GM12872 (cell line): ENCODE results near the gene CZIB.

Source experiments
- TF ChIP-seq, protein P1 (sequence below): IDR thresholded peaks from 3 replicates; pipeline ENCODE4 v1.5.1; 2011; ENCODE audit warnings: low read depth, mild to moderate bottlenecking, low read length, moderate library complexity; ENCODE audit not compliant: insufficient read depth

The CZIB gene

DNA sequence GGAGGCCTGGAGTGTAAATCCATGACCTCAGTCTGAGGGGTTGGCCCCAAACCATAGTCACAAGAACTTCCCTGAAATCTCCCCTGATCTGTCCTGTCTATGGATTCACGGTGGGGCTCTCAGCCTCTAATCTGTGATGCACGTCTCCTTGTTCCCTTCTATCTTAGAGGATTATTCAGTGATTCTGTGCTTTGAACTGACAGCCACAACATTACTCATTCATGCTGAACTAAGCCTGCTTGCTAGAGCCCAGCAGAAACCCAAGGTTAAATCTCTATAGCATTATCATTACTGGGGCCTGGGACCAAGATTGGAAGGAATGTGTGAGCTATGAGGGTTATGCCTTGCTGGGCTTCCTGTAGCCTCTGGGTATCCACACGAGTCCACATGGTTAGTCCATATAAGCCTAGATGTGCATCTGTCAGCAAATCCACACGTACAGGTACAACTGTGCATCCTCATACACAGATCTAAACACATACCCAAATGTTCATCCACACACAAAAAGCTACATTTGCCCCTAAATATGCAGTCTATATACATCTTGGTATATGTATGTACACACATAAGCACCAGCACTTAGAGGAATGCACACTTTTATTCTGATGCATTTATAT, 40.3 kb upstream of the CZIB start:
- TF ChIP-seq, protein P1, sequence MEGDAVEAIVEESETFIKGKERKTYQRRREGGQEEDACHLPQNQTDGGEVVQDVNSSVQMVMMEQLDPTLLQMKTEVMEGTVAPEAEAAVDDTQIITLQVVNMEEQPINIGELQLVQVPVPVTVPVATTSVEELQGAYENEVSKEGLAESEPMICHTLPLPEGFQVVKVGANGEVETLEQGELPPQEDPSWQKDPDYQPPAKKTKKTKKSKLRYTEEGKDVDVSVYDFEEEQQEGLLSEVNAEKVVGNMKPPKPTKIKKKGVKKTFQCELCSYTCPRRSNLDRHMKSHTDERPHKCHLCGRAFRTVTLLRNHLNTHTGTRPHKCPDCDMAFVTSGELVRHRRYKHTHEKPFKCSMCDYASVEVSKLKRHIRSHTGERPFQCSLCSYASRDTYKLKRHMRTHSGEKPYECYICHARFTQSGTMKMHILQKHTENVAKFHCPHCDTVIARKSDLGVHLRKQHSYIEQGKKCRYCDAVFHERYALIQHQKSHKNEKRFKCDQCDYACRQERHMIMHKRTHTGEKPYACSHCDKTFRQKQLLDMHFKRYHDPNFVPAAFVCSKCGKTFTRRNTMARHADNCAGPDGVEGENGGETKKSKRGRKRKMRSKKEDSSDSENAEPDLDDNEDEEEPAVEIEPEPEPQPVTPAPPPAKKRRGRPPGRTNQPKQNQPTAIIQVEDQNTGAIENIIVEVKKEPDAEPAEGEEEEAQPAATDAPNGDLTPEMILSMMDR, result no peak

DNA sequence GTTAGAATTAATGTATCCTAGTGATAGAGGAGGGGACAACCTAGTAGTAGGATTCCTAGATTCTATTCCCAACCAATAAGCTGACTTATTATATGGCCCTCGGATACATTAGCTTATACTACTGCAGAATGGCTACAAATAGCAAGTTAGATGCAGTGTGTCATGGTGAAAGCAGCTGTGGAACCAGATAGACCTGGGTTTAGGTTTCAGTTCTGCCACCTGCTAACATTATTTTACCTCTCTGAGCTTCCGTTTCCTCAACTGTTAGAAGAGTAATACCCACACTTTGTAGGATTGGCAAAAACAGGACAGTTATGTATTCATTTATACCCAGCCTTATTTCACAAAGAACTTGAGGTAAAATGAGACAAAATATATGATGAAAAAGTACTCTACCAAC, 39.5 kb upstream of the CZIB start:
- TF ChIP-seq, protein P1, result no peak

GRCh38 chr1:53258216-53258615, 37.8 kb upstream of the CZIB start:
- TF ChIP-seq, protein P1, result no peak

- TF ChIP-seq, protein P1, result no peak
These were observed 37.1 kb upstream of the CZIB start for GRCh38 chr1:53257454-53258081.

- TF ChIP-seq, protein P1, result no peak
These were observed 36.3 kb upstream of the CZIB start for GRCh38 chr1:53256511-53257453.

DNA sequence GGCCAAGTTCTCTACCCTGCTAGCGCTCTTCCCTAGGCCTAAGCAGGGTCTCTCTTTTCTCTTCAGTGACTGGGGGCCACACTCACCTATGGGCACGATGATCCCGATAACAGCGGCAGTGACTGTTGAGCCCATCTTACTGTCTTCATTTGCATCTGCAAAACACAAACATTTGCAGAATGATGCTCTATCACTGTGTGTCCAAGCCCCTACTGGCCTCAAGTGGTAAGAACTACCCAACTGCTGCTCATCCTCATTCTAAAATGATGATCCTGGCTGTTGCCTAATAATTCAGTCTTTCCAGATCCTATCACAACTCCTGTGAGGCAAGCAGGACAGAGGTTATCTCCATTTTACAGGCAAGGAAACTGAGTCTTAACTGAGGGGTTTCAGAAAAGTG, 34.6 kb upstream of the CZIB start:
- TF ChIP-seq, protein P1, result peak; percentile 26; the same call in 1 of the 3 replicates

DNA sequence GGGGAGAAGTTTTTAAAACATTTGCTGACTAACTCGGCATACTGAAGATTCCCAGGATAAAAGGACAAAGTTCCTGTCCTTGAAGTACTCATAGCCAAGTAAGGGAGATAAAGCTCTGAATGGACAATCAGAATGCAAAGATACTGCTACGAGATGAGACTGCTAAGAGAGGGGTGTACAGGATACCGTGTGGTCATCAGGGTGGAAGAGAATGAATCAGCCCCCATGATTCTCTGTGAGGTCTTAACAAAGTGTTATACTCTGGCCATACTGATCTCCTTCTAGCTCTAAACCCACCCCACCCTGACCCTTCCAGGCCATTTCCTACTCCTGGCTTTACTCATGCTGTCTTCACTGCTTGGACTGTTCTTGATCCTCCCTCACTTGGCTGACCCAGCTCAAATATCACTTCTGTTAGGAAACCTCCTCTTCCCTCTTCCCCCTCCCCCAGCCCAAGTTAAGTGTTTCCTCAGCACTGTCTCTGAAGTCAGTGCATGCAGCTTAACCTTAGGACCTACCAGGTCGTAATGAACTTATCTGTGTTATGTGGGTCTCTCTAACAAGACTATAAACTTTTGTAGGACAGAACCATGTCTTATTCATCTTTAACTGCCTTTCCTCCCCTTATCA, 33.7 kb upstream of the CZIB start:
- TF ChIP-seq, protein P1, result no peak
